SU-DHL-6 (cell line): ENCODE data around the gene SCARF1.

Experiments used
- EZH2phosphoT487 ChIP-seq: fragments of 200-600 bp; sonication (generic), shearing (Covaris generic); conservative IDR thresholded peaks from 2 replicates; pipeline ENCODE4 v1.6.1; 2018; ENCODE audit warnings: mild to moderate bottlenecking, antibody characterized with exemption, low read length, moderate library complexity, mixed read lengths
- TF ChIP-seq, protein P1 (sequence below): fragments of 200-600 bp; sonication (generic); IDR thresholded peaks from one replicate; pipeline ENCODE4 v1.5.1; 2017; ENCODE audit warnings: antibody characterized with exemption, mild to moderate bottlenecking, low read length, moderate library complexity; ENCODE audit not compliant: insufficient read depth, poor library complexity, severe bottlenecking

DNA sequence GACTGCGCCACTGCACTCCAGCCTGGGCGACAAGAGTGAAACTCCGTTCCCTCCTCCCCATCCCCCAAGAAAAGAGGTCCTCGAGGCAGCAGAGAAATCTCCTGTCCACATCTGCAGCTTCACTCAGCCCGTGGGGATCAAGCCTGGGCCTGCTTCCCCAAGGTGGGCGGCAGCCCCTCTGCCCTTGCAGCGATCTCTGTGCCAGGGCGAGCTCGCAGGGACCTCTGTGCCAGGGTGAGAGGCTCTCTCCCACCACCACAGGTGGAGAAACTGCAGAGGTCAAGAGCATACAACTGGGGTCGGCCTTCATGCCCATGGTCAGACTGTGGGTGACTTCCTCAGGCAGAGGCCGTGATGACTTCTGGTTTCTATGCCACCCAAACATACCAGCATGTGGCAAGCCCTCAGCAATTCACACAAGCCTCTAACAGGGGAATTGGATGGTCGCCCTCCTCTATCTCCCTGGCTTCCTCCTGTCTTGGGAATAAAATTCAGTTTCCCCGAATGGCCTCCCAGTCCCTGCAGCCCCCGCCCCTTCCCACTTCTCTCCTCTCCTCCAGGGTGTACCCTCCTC, 22.4 kb downstream of the SCARF1 start:
- TF ChIP-seq, protein P1, sequence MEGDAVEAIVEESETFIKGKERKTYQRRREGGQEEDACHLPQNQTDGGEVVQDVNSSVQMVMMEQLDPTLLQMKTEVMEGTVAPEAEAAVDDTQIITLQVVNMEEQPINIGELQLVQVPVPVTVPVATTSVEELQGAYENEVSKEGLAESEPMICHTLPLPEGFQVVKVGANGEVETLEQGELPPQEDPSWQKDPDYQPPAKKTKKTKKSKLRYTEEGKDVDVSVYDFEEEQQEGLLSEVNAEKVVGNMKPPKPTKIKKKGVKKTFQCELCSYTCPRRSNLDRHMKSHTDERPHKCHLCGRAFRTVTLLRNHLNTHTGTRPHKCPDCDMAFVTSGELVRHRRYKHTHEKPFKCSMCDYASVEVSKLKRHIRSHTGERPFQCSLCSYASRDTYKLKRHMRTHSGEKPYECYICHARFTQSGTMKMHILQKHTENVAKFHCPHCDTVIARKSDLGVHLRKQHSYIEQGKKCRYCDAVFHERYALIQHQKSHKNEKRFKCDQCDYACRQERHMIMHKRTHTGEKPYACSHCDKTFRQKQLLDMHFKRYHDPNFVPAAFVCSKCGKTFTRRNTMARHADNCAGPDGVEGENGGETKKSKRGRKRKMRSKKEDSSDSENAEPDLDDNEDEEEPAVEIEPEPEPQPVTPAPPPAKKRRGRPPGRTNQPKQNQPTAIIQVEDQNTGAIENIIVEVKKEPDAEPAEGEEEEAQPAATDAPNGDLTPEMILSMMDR: no peak
- no peak for TF ChIP-seq EZH2phosphoT487
